Subcutaneous preadipocyte (primary cell): ENCODE results near the gene FOXO6. TPM values are rescaled to one million over a fixed set of nuclear protein-coding genes. Genes with fewer than 3 reads are reported as not detected.

ENCODE experiments used
- total RNA-seq: library from RNA; depleted of rRNA; stranded (reverse); fragments of >200 nt; gene quantifications from 2 replicates; pipeline ENCODE4 v1.2.3, GENCODE V29; 2012

FOXO6 gene
- total RNA-seq, result under 0.01 TPM in 1 of 2 replicates, not detected in the other

GRCh38 chr1:41360786-41361494 lies at the start of gene FOXO6:
Gene FOXO6, plus strand, starts transcription at chr1:41361434.

Other genes starting within 250 kb of the FOXO6 start
- gene SCMH1, start 119.1 kb upstream of the FOXO6 start, total RNA-seq, result 10.3 and 16.6 TPM in 2 replicates
- gene EDN2, start 123.2 kb downstream of the FOXO6 start, total RNA-seq, result not detected in 2 replicates